Measurements from ENCODE around the gene PRSS2. TPM values are rescaled to one million over a fixed set of nuclear protein-coding genes. Genes with fewer than 3 reads are reported as not detected.
"Not testable (repeated sequence)": the region's sequence is repeated elsewhere in the genome, so short reads cannot be mapped to it uniquely, and the experiment has no call there.

The PRSS2 gene
- total RNA-seq, 1 experiment from 2014 or later, result not detected

DNA sequence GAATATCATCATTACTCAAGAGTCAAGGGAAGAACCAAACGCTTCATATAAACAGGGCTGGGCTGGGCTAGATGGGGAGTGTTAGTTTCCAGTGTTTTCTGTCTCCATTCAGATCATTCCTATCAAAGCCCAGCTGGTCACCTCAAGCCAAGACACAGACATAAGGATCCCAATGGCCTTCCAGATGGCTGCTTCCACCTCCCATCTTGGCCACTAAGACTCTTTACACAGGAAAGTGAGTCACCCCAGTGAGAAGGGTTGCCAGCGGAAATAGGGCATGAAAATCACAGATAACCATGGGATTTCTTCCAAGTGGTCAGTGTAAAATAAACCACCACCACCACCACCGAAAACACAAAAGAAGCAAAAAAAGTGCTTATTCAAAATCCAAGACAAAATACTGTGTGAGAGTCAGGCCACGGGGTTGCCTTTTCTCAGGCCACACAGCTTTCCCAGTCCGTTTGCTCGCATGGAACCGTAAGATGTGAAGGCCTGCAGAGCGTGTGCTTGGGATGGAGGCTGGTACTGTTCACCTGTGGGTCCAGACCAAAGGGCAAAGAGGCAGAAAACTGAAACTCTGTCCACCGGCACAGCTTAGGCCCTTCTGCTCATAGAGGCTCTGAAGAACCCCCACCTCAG, 5.6 kb downstream of the PRSS2 start:
- no peak for DNase-seq (ENCODE audit: low read depth, low spot score)
- in situ Hi-C loops (cut with HindIII; ENCODE audit: low pct_unique_long_range_greater_than_20kb, low sequenced_read_pairs), result no loop called here

DNA sequence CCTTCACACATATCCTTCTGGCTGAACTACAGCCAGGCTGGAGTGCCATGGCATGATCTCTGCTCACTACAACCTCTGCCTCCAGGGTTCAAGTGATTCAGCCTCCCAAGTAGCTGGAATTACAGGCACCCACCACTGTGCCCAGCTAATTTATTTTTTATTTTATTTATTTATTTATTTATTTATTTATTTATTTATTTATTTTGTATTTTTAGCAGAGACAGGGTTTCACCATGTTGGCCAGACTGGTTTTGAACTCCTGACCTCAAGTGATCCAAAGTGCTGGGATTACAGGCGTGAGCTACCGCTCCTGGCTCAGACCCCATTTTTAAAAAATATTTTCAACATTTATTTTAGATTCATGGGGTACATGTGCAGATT, 6.1 kb downstream of the PRSS2 start:
- in situ Hi-C loops (cut with HindIII; ENCODE audit: low pct_unique_long_range_greater_than_20kb, low sequenced_read_pairs); DNase-seq (ENCODE audit: low read depth, low spot score): not testable (repeated sequence)

DNA sequence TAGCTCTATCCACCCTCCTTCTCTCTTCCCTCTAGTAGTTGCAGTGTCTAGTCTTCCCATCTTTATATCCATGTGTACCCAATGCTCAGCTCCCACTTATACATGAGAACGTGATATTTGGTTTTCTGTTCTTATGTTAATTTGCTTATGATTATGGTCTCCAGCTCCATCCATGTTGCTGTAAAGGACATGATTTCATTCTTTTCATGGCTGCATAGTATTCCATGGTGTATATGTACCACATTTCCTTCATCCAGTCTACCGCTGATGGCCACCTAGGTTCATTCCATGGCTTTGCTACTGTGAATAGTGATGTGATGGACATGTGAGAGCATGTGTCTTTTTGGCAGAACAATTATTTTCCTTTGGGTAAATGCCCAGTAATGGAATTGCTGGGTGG, 6.5 kb downstream of the PRSS2 start:
- DNase-seq (ENCODE audit: low read depth, low spot score), result no peak
- in situ Hi-C loops (cut with HindIII; ENCODE audit: low pct_unique_long_range_greater_than_20kb, low sequenced_read_pairs), result no loop called here

DNA sequence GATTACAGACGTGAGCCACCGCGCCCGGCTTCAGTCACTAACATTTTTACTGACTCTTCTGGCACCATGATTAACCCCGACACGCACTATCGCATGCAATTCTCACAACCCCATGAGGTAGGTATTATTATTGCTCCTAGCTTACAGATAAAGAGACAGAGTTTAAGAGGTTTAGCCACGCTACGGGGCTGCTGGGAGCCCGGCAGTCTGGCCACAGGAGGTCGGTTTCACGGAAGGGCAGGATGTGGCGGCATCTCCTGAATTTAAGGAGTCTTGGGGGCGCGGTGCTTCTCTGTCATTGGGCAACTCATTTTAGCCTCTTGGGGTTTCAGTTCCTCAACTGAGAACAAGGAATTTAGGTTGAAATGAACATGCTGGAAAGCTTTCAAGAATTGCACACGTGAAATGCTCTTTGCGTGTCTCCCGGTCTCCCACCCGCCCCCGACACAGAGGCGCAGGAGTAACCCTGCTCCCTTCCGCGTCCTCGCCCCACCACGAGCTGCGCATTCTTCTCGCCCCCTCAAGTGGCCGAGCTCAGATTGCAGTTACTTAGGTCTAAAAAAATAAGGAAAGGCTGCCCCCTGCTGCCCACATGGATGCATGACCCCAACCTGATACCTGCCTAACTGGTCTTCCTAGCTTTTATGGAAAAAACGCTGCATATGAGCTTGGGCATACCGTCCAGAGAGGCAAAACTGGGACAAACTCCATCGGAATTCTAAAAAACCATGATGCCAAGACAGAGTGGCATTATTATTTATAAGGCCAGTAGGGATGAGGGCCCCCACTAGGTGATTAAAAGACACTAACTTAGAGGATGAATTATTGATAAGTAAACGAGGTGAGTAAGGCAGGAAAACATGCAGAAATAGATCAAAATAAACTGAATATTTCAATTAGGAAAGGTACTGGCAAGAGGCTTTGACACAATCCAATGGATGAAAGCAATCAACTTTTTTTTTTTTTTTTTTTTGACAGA, 12.4 kb downstream of the PRSS2 start:
- peak; percentile 95 for DNase-seq (ENCODE audit: low read depth, low spot score)
- in situ Hi-C loops (cut with HindIII; ENCODE audit: low pct_unique_long_range_greater_than_20kb, low sequenced_read_pairs), result no loop called here

DNA sequence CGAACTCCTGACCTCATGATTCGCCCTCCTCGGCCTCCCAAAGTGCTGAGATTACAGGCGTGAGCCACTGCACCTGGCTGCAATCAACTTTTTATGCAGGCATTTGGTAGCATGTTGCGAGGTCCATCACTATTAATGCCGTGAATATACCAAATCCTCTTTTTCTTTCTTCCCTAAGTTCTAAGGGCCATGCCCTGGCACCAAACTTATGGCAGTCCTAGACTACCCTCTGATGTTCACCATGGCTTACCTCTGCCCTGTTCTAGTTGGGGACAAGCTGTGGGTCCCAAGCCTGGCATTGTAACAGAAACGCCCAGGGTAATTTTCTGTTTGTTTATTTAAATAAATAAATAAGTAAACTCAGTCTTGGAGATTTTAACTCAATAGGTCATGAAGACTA, 13.3 kb downstream of the PRSS2 start:
- peak; percentile 53 for DNase-seq (ENCODE audit: low read depth, low spot score)

DNA sequence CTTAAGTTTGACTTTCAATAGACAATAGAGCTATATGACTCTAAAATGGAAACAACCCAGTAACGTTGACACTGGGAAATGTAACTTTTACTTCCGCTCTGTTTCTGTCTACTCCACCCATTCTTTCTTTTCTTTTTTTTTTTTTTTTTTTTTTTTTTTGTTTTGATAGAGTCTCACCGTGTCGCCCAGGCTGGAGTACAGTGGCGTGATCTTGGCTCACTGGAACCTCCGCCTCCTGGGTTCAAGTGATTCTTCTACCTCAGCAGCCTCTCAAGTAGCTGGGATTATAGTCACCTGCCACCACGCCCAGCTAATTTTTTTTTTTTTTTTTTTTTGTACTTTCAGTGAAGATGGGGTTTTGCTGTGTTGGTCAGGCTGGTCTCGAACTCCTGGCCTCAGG, 13.9 kb downstream of the PRSS2 start:
- no peak for DNase-seq (ENCODE audit: low read depth, low spot score)
- in situ Hi-C loops (cut with HindIII; ENCODE audit: low pct_unique_long_range_greater_than_20kb, low sequenced_read_pairs), result no loop called here

More for the DNA sequence above, 13.3 kb downstream of the PRSS2 start:
- in situ Hi-C loops (cut with HindIII; ENCODE audit: low pct_unique_long_range_greater_than_20kb, low sequenced_read_pairs), result no loop called here

DNA sequence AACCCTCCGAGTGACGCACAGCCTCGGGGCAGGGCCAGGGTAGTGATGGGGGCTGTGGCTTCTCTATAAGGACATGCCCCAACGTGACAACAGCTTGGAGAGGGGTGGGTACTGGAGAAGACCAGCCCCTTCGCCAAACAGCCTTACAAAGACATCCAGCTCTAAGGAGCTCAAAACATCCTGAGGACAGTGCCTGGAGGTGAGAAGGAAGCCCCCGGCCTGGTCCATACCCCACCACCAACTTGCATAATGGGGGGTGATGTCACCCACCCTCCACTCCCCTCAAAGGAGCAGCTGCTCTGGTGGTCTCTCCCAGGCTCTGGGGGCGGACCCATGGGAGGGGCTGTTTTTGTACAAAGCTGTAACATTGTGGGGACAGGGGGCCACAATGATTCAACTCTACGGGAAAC, 15.1 kb downstream of the PRSS2 start:
- no peak for DNase-seq (ENCODE audit: low read depth, low spot score)
- in situ Hi-C loops (cut with HindIII; ENCODE audit: low pct_unique_long_range_greater_than_20kb, low sequenced_read_pairs), result no loop called here

DNA sequence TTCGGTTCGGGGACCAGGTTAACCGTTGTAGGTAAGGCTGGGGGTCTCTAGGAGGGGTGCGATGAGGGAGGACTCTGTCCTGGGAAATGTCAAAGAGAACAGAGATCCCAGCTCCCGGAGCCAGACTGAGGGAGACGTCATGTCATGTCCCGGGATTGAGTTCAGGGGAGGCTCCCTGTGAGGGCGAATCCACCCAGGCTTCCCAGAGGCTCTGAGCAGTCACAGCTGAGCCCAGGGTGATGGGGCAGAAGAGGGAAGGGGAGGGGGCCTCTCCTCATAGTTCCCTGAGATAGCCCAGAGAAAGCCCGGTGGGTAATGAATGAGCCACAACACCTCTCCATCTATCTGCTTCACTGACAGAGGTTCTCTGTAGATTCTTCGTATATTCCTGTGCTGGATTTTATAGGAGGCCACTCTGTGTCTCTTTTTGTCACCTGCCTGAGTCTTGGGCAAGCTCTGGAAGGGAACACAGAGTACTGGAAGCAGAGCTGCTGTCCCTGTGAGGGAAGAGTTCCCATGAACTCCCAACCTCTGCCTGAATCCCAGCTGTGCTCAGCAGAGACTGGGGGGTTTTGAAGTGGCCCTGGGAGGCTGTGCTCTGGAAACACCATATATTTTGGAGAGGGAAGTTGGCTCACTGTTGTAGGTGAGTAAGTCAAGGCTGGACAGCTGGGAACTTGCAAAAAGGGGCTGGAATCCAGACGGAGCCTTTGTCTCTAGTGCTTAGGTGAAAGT, 16.4 kb downstream of the PRSS2 start:
- DNase-seq (ENCODE audit: low read depth, low spot score), result no peak
- in situ Hi-C loops (cut with HindIII; ENCODE audit: low pct_unique_long_range_greater_than_20kb, low sequenced_read_pairs), result no loop called here

DNA sequence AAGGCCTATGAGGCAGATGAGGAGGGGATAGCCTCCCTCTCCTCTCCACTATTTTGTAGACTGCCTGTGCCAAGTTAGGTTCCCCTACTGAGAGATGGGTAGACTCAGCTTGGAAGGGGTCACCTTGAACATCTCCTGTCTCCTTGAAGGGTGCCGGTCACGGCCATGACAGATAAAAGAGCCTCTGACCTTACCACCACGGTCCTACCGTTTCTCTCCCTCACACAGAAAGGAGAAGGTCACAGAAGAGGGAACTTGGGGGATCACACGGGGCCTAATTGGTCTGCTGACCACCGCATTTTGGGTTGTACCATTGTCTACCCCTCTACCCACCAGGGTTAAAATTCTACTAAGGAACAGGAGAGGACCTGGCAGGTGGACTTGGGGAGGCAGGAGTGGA, 17.0 kb downstream of the PRSS2 start:
- no peak for DNase-seq (ENCODE audit: low read depth, low spot score)
- in situ Hi-C loops (cut with HindIII; ENCODE audit: low pct_unique_long_range_greater_than_20kb, low sequenced_read_pairs), result no loop called here

DNA sequence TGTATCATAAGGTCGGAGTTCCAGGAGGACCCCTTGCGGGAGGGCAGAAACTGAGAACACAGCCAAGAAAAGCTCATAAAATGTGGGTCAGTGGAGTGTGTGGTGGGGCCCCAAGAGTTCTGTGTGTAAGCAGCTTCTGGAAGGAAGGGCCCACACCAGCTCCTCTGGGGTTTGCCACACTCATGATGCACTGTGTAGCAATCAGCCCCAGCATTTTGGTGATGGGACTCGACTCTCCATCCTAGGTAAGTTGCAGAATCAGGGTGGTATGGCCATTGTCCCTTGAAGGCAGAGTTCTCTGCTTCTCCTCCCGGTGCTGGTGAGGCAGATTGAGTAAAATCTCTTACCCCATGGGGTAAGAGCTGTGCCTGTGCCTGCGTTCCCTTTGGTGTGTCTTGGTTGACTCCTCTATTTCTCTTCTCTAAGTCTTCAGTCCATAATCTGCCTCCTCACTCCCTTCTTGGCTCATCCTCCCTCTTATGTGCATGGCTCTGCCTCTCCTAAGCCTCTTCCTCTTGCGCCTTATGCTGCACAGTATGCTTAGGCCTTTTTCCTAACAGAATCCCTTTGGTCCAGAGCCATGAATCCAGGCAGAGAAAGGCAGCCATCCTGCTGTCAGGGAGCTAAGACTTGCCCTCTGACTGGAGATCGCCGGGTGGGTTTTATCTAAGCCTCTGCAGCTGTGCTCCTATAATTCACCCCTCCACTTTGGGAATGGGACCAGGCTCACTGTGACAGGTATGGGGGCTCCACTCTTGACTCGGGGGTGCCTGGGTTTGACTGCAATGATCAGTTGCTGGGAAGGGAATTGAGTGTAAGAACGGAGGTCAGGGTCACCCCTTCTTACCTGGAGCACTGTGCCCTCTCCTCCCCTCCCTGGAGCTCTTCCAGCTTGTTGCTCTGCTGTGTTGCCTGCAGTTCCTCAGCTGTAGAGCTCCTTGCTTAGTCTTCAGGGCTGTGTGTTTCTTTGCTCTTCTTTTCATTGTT, 17.8 kb downstream of the PRSS2 start:
- DNase-seq (ENCODE audit: low read depth, low spot score), result no peak
- in situ Hi-C loops (cut with HindIII; ENCODE audit: low pct_unique_long_range_greater_than_20kb, low sequenced_read_pairs), result no loop called here

DNA sequence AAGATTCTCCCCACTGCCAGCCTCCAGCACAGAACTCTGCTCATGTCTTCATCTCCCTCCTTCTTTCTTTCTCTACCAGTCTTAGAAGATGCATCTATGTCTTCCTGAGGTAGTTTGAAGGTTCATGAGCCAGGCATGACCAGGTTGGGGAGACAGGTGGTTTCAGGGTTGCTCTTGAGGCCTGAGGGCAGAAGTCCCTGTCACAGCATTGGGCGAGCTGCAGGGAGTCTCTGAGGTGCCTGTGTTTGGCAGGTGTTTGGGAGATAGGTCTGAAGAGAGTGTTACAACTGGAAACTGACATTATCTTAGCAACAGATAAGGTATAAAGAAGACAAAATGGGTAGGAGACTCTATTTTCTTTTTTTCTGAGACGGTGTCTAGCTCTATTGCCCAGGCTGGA, 18.7 kb downstream of the PRSS2 start:
- in situ Hi-C loops (cut with HindIII; ENCODE audit: low pct_unique_long_range_greater_than_20kb, low sequenced_read_pairs), result no loop called here
- DNase-seq (ENCODE audit: low read depth, low spot score), result no peak

DNA sequence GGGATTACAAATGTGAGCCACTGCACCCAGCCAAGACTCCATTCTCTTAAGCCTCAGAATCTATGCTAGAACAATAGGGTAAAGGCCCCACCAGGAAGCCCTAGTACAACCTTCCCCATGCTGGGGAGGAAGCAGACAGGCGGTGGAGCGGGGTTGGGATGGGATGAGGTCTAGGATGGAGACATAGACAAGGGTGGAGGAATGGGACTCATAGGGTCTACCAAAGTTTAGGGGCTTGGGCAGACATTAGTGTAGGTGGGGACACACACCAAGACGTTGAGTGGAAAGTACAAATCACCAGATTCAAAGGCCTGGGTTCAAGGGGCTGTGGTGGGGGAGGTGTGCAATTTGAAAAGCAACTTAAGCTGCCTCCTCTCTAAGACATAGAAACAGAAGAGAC, 19.3 kb downstream of the PRSS2 start:
- in situ Hi-C loops (cut with HindIII; ENCODE audit: low pct_unique_long_range_greater_than_20kb, low sequenced_read_pairs), result no loop called here
- DNase-seq (ENCODE audit: low read depth, low spot score), result no peak

DNA sequence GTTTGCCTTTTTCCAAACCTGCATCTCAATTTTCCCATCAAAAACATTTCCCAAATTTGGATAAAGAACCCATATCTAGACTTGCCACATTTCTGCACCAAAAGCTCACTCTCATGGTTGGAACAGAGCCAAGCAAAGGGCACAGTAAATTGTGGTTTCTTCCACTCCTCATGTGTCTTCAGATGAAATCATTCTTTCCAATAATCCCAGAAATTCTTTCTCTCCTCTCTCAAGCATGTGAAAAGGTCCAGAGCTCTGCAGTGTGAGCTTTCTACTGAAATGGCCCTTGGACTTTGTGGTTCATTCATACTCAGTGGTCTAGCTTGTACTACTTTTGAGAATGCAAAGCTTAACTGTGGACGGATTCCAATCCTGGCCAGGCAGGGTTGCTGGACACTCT, 19.8 kb downstream of the PRSS2 start:
- in situ Hi-C loops (cut with HindIII; ENCODE audit: low pct_unique_long_range_greater_than_20kb, low sequenced_read_pairs), result no loop called here
- DNase-seq (ENCODE audit: low read depth, low spot score), result no peak

DNA sequence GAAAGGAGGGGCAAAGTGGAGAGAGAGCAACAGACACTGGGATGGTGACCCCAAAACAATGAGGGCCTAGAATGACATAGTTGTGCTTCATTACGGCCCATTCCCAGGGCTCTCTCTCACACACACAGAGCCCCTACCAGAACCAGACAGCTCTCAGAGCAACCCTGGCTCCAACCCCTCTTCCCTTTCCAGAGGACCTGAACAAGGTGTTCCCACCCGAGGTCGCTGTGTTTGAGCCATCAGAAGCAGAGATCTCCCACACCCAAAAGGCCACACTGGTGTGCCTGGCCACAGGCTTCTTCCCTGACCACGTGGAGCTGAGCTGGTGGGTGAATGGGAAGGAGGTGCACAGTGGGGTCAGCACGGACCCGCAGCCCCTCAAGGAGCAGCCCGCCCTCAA, 20.7 kb downstream of the PRSS2 start:
- no peak for DNase-seq (ENCODE audit: low read depth, low spot score)
- in situ Hi-C loops (cut with HindIII; ENCODE audit: low pct_unique_long_range_greater_than_20kb, low sequenced_read_pairs), result no loop called here

DNA sequence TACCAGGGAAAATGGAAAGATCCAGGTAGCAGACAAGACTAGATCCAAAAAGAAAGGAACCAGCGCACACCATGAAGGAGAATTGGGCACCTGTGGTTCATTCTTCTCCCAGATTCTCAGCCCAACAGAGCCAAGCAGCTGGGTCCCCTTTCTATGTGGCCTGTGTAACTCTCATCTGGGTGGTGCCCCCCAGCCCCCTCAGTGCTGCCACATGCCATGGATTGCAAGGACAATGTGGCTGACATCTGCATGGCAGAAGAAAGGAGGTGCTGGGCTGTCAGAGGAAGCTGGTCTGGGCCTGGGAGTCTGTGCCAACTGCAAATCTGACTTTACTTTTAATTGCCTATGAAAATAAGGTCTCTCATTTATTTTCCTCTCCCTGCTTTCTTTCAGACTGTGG, 21.4 kb downstream of the PRSS2 start:
- in situ Hi-C loops (cut with HindIII; ENCODE audit: low pct_unique_long_range_greater_than_20kb, low sequenced_read_pairs), result no loop called here
- DNase-seq (ENCODE audit: low read depth, low spot score), result no peak

DNA sequence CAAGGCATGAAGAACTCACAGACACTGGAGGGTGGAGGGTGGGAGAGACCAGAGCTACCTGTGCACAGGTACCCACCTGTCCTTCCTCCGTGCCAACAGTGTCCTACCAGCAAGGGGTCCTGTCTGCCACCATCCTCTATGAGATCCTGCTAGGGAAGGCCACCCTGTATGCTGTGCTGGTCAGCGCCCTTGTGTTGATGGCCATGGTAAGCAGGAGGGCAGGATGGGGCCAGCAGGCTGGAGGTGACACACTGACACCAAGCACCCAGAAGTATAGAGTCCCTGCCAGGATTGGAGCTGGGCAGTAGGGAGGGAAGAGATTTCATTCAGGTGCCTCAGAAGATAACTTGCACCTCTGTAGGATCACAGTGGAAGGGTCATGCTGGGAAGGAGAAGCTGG, 21.8 kb downstream of the PRSS2 start:
- DNase-seq (ENCODE audit: low read depth, low spot score), result no peak
- in situ Hi-C loops (cut with HindIII; ENCODE audit: low pct_unique_long_range_greater_than_20kb, low sequenced_read_pairs), result no loop called here

DNA sequence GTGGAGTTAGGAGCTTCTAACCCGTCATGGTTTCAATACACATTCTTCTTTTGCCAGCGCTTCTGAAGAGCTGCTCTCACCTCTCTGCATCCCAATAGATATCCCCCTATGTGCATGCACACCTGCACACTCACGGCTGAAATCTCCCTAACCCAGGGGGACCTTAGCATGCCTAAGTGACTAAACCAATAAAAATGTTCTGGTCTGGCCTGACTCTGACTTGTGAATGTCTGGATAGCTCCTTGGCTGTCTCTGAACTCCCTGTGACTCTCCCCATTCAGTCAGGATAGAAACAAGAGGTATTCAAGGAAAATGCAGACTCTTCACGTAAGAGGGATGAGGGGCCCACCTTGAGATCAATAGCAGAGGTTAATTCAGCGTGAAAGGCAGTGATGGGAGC, 22.4 kb downstream of the PRSS2 start:
- no peak for DNase-seq (ENCODE audit: low read depth, low spot score)
- in situ Hi-C loops (cut with HindIII; ENCODE audit: low pct_unique_long_range_greater_than_20kb, low sequenced_read_pairs), result no loop called here

All from SK-MEL-5 (cell line).